T-cell (primary cell): ENCODE data around the gene POLR1E. TPM values are rescaled to one million over a fixed set of nuclear protein-coding genes. Genes with fewer than 3 reads are reported as not detected.

ENCODE experiments used
- ATAC-seq, 4 experiments: fragments of 200-7000 bp in 3 of 4; fragments of 150-1000 bp in 1 of 4; cut with Tn5 transposase; replicated peaks in 1 of 4; 1 replicate in 3 of 4; 2 replicates in 1 of 4; pipeline ENCODE4 v1.10.0; 2021; ENCODE audit warnings: moderate library complexity in 3 of 4, mild to moderate bottlenecking in 2 of 4, moderate number of reproducible peaks in 1 of 4
- CTCF ChIA-PET, 2 donors: fragments of 300-600 bp; sonication (Branson Sonifier 250); formaldehyde crosslinking; loops; one replicate each; lab custom pipeline; 2022; ENCODE audit warnings: antibody characterized with exemption in 2 of 2; lab: Charles Lee
- POLR2A ChIA-PET, 2 donors: fragments of 300-600 bp; sonication (Branson Sonifier 250); formaldehyde crosslinking; loops; one replicate each; lab custom pipeline; 2022; ENCODE audit warnings: antibody characterized with exemption in 2 of 2; lab: Charles Lee
- DNase-seq, 35 experiments: peaks; one replicate each; pipeline versions ENCODE4 v3.0.0 to v3.0.0-alpha.2; 2013 to 2023
- H3K27ac ChIP-seq: one replicate; pipeline ENCODE4 v1.5.1; 2013; ENCODE audit warnings: low read length
- H3K27me3 ChIP-seq, 2 experiments: replicated peaks in 1 of 2; 1 replicate in 1 of 2; 2 replicates in 1 of 2; pipeline versions ENCODE4 v1.6.1 to v1.7.0; 2013; ENCODE audit warnings: low read length in 1 of 2, mixed read lengths in 1 of 2; ENCODE audit not compliant: control insufficient read depth in 2 of 2, insufficient read depth in 2 of 2; ENCODE audit errors: extremely low read depth in 1 of 2
- H3K36me3 ChIP-seq, 2 donors: 1 replicate in 1 of 2; 2 replicates in 1 of 2; pipeline versions ENCODE4 v1.6.1 to v1.7.0; 2013; ENCODE audit warnings: low read length in 1 of 2; ENCODE audit not compliant: control insufficient read depth in 2 of 2, insufficient read depth in 1 of 2; ENCODE audit errors: extremely low read depth in 1 of 2
- H3K4me1 ChIP-seq, 2 experiments: 1 replicate in 1 of 2; 2 replicates in 1 of 2; pipeline versions ENCODE4 v1.6.1 to v1.7.0; 2013; ENCODE audit warnings: low read length in 2 of 2, mixed read lengths in 1 of 2; ENCODE audit not compliant: insufficient read depth in 2 of 2, control insufficient read depth in 1 of 2; ENCODE audit errors: extremely low read depth in 1 of 2
- H3K4me3 ChIP-seq, 2 donors: 1 replicate in 1 of 2; 2 replicates in 1 of 2; pipeline versions ENCODE4 v1.5.1 to v1.7.0; 2013; ENCODE audit warnings: mild to moderate bottlenecking in 2 of 2, low read length in 1 of 2, moderate library complexity in 1 of 2; ENCODE audit not compliant: control insufficient read depth in 1 of 2; ENCODE audit errors: extremely low read depth in 1 of 2
- H3K9me3 ChIP-seq: 2 replicates; pipeline ENCODE4 v1.7.0; 2013
- H3K27ac Mint-ChIP-seq, 2 donors: one replicate each; pipeline ENCODE4 v1.8.0; 2020 to 2021; ENCODE audit warnings: mild to moderate bottlenecking in 2 of 2, mixed read lengths in 2 of 2
- H3K27me3 Mint-ChIP-seq, 2 donors: one replicate each; pipeline ENCODE4 v1.8.0; 2021 to 2022; ENCODE audit warnings: mixed read lengths in 2 of 2
- H3K36me3 Mint-ChIP-seq: one replicate; pipeline ENCODE4 v1.8.0; 2021; ENCODE audit warnings: mixed read lengths
- H3K4me1 Mint-ChIP-seq, 3 donors: one replicate each; pipeline ENCODE4 v1.8.0; 2020 to 2022; ENCODE audit warnings: mixed read lengths in 3 of 3, mild to moderate bottlenecking in 1 of 3
- H3K4me3 Mint-ChIP-seq, 3 donors: one replicate each; pipeline ENCODE4 v1.8.0; 2020 to 2022; ENCODE audit warnings: mild to moderate bottlenecking in 3 of 3, mixed read lengths in 3 of 3, moderate library complexity in 3 of 3
- H3K9me3 Mint-ChIP-seq, 3 donors: one replicate each; pipeline ENCODE4 v1.8.0; 2020 to 2022; ENCODE audit warnings: mixed read lengths in 3 of 3
- WGBS: methylation state at CpG from one replicate; pipeline ENCODE4 v1.1.5; 2013; ENCODE audit warnings: missing lambda C conversion rate; ENCODE audit not compliant: insufficient coverage; 5-methylcytosine and 5-hydroxymethylcytosine counted together
- total RNA-seq, 35 experiments: library from RNA in 6 of 35; stranded (reverse) in 6 of 35; fragments of 120-200 nt in 1 of 35; gene quantifications; one replicate each; pipeline versions ENCODE4 v1.2.1 to v1.2.4 and lab custom pipeline; 2013 to 2026

Gene POLR1E
- total RNA-seq, 5 donors from 2014 or later (not counting 1 experiment from before 2014, with no cell fraction given) = 31.5 to 37.4 (median 35.0) TPM

DNA sequence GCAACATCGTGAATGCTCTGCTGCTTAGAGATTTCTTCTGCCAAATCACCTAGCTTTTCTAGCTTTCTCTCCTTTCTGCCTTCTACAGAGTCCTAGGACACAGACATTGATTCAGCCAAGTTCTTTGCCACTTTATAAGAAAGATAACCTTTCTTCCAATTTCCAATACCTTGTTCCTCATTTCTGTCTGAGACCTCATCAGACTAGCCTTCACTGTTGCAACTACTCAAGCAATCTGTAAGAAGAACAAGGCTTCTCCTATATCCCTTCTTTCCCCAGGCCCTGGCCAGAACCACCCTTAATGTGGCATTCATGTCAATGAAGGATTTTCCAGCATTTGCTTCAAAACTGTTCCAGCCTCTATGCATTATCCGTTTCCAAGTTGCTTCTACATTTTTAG is 66.1 kb downstream of the POLR1E start:
- DNase-seq = no peak
- Histone ChIP-seq H3K27ac (no peak overlapping the region), H3K36me3 (no peaks in the 10 kb centered on the region), H3K4me3 (no peak overlapping the region), H3K4me1 (no peaks in the 10 kb centered on the region), H3K9me3 (no peaks in the 10 kb centered on the region), H3K27me3 (no peaks in the 10 kb centered on the region)
- ChIA-PET CTCF (no interaction called here), POLR2A (no interaction called here)
- no peaks in the 10 kb centered on the region for H3K27me3 Mint-ChIP-seq
- no peaks in the 10 kb centered on the region for H3K4me1 Mint-ChIP-seq
- H3K4me3 Mint-ChIP-seq = no peak overlapping the region
- no peak overlapping the region for H3K27ac Mint-ChIP-seq
- no peaks in the 10 kb centered on the region for H3K36me3 Mint-ChIP-seq
- H3K9me3 Mint-ChIP-seq = no peaks in the 10 kb centered on the region
- ATAC-seq = no peak
- WGBS = 90% methylated on average over 1 of the region's 2 CpGs

Other genes starting within 250 kb of the POLR1E start
- gene GRHPR, start 63.3 kb upstream of the POLR1E start, total RNA-seq = 10 to 100 TPM; 33.3 to 63.8 (median 43.9) TPM
- gene ZBTB5, start 20.5 kb upstream of the POLR1E start, total RNA-seq = 10 to 100 TPM; 12.5 to 14.3 (median 13.3) TPM
- gene FBXO10, start 90.4 kb downstream of the POLR1E start, total RNA-seq = 1 to 10 TPM; 2.9 to 5.0 (median 3.8) TPM
- 10 to 100 TPM; 35.6 to 44.8 (median 42.1) TPM for gene TOMM5, start 106.6 kb downstream of the POLR1E start, total RNA-seq
- gene FRMPD1, start 165.0 kb downstream of the POLR1E start, total RNA-seq = not detected